Stimulated activated CD4-positive, alpha-beta T cell treated with anti-CD3 and anti-CD28 coated beads, TNF-alpha, amount 100 ng/mL, for 48 hours (primary cell): Measurements from ENCODE around the gene KISS1R.
"Not testable (repeated sequence)": the region's sequence is repeated elsewhere in the genome, so short reads cannot be mapped to it uniquely, and the experiment has no call there.

ENCODE experiments used
- DNase-seq, 3 donors: peaks; one replicate each; pipeline ENCODE4 v3.0.0-alpha.2; 2020; ENCODE audit warnings: low read depth in 3 of 3

KISS1R gene

GRCh38 chr19:952680-953444 lies 35.7 kb downstream of the KISS1R start:
- no peak for DNase-seq

- DNase-seq = no peak
Observed at GRCh38 chr19:953445-954271, 36.5 kb downstream of the KISS1R start.

- DNase-seq = no peak
Observed at GRCh38 chr19:954272-954671, 37.1 kb downstream of the KISS1R start.

- no peak for DNase-seq
Observed at GRCh38 chr19:954672-955494, 37.8 kb downstream of the KISS1R start.

- DNase-seq = no peak
Observed at GRCh38 chr19:955803-956765, 39.0 kb downstream of the KISS1R start.

GRCh38 chr19:956766-957440 lies 39.8 kb downstream of the KISS1R start:
- DNase-seq = no peak

- DNase-seq = not testable (repeated sequence)
Observed at GRCh38 chr19:957578-957977, 40.4 kb downstream of the KISS1R start.

GRCh38 chr19:958967-959855 lies 42.1 kb downstream of the KISS1R start:
- DNase-seq = peak in 2 of 3 donors; percentile 40 to 57

GRCh38 chr19:960020-960419 lies 42.9 kb downstream of the KISS1R start:
- DNase-seq = no peak

GRCh38 chr19:960601-960938 lies 43.4 kb downstream of the KISS1R start:
- no peak for DNase-seq

- DNase-seq = no peak
Observed at GRCh38 chr19:961866-962620, 44.9 kb downstream of the KISS1R start.

- no peak for DNase-seq
Observed at GRCh38 chr19:962683-963400, 45.7 kb downstream of the KISS1R start.

GRCh38 chr19:963486-963951 lies 46.4 kb downstream of the KISS1R start:
- DNase-seq = no peak

- DNase-seq = no peak
Observed at GRCh38 chr19:964116-964520, 47.0 kb downstream of the KISS1R start.

GRCh38 chr19:964761-965694 lies 47.9 kb downstream of the KISS1R start:
- DNase-seq = no peak

GRCh38 chr19:966485-967088 lies 49.5 kb downstream of the KISS1R start:
- no peak for DNase-seq
